DMS114 treated with DMSO at 0.1 percent for 48 hours (cell line): ENCODE data around the gene MAP3K19.
A peak's percentile ranks its signal among the peaks of the same experiment; 100 is the strongest.

ENCODE experiments used
- DNase-seq: peaks from one replicate; lab custom pipeline; 2025; ENCODE audit not compliant: unreplicated experiment; lab: John Stamatoyannopoulos, UW

Gene MAP3K19

GRCh38 chr2:134934150-134934549 lies 113.1 kb downstream of the MAP3K19 start:
- DNase-seq = no peak

GRCh38 chr2:134933732-134934131 lies 113.5 kb downstream of the MAP3K19 start:
- no peak for DNase-seq

GRCh38 chr2:134932864-134933526 lies 114.3 kb downstream of the MAP3K19 start:
- DNase-seq = no peak

GRCh38 chr2:134927195-134927594 lies 120.1 kb downstream of the MAP3K19 start:
- no peak for DNase-seq

GRCh38 chr2:134926231-134926931 lies 120.9 kb downstream of the MAP3K19 start:
- DNase-seq = no peak

- DNase-seq = no peak
Measured at GRCh38 chr2:134924912-134925311, 122.3 kb downstream of the MAP3K19 start.

GRCh38 chr2:134919341-134920210 lies 127.7 kb downstream of the MAP3K19 start:
- DNase-seq = no peak

GRCh38 chr2:134918526-134919340 lies 128.5 kb downstream of the MAP3K19 start, which contains the start of gene CCNT2:
CCNT2 (plus strand) TSS chr2:134918822; CDS start chr2:134918855, 33 bp downstream.
- peak; percentile 94 for DNase-seq

- peak; percentile 94 for DNase-seq
Measured at GRCh38 chr2:134917888-134918525, 129.2 kb downstream of the MAP3K19 start.

- DNase-seq = no peak
Measured at GRCh38 chr2:134917360-134917865, 129.8 kb downstream of the MAP3K19 start.
